IMR-90 (cell line): Measurements from ENCODE around the gene SRC.

Experiments used
- BHLHE40 ChIP-seq: fragments of 150-350 bp; IDR thresholded peaks from 2 replicates; pipeline ENCODE4 v1.6.1; 2016; ENCODE audit warnings: mild to moderate bottlenecking, low read depth, low read length
- CEBPB ChIP-seq: IDR thresholded peaks from 2 replicates; pipeline ENCODE4 v1.6.1; 2012; ENCODE audit warnings: low read depth, low read length, improper control_type of control experiment
- ELK1 ChIP-seq: fragments of 150-350 bp; IDR thresholded peaks from 2 replicates; pipeline ENCODE4 v1.6.1; 2016; ENCODE audit warnings: low read depth, mild to moderate bottlenecking, low read length, moderate library complexity, borderline replicate concordance
- MXI1 ChIP-seq: IDR thresholded peaks from 2 replicates; pipeline ENCODE4 v1.6.1; 2012; ENCODE audit warnings: low read depth, mild to moderate bottlenecking, low read length, moderate library complexity, borderline replicate concordance
- NFE2L2 ChIP-seq: fragments of 150-350 bp; IDR thresholded peaks from 2 replicates; pipeline ENCODE4 v1.6.1; 2016; ENCODE audit warnings: low read depth, mild to moderate bottlenecking, low read length
- POLR2A ChIP-seq: IDR thresholded peaks from 2 replicates; pipeline ENCODE4 v1.6.1; 2012; ENCODE audit warnings: mild to moderate bottlenecking, low read depth, low read length
- RAD21 ChIP-seq: IDR thresholded peaks from 2 replicates; pipeline ENCODE4 v1.6.1; 2012; ENCODE audit warnings: low read length, improper control_type of control experiment
- RCOR1 ChIP-seq: IDR thresholded peaks from 2 replicates; pipeline ENCODE4 v1.6.1; 2012; ENCODE audit warnings: mild to moderate bottlenecking, low read length, improper control_type of control experiment; ENCODE audit not compliant: insufficient replicate concordance
- RFX5 ChIP-seq: IDR thresholded peaks from 2 replicates; pipeline ENCODE4 v1.8.0; 2012; ENCODE audit warnings: low read depth, mild to moderate bottlenecking, low read length, moderate library complexity
- SMC3 ChIP-seq: fragments of 150-350 bp; IDR thresholded peaks from 2 replicates; pipeline ENCODE4 v1.6.1; 2016; ENCODE audit warnings: low read depth, mild to moderate bottlenecking, antibody characterized with exemption, low read length, moderate library complexity
- TF ChIP-seq, protein P1 (sequence below): conservative IDR thresholded peaks from 2 replicates; pipeline ENCODE4 v1.5.1; 2012; ENCODE audit warnings: mild to moderate bottlenecking, low read depth, low read length, improper control_type of control experiment
- TF ChIP-seq, protein P2 (sequence below): fragments of 150-350 bp; IDR thresholded peaks from 2 replicates; pipeline ENCODE4 v1.6.1; 2017; ENCODE audit warnings: mild to moderate bottlenecking, antibody characterized with exemption, low read length, low read depth

- no peak for TF ChIP-seq POLR2A
- TF ChIP-seq, protein P1, sequence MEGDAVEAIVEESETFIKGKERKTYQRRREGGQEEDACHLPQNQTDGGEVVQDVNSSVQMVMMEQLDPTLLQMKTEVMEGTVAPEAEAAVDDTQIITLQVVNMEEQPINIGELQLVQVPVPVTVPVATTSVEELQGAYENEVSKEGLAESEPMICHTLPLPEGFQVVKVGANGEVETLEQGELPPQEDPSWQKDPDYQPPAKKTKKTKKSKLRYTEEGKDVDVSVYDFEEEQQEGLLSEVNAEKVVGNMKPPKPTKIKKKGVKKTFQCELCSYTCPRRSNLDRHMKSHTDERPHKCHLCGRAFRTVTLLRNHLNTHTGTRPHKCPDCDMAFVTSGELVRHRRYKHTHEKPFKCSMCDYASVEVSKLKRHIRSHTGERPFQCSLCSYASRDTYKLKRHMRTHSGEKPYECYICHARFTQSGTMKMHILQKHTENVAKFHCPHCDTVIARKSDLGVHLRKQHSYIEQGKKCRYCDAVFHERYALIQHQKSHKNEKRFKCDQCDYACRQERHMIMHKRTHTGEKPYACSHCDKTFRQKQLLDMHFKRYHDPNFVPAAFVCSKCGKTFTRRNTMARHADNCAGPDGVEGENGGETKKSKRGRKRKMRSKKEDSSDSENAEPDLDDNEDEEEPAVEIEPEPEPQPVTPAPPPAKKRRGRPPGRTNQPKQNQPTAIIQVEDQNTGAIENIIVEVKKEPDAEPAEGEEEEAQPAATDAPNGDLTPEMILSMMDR, result no peak
- no peak for TF ChIP-seq NFE2L2
- no peak for TF ChIP-seq RAD21
- TF ChIP-seq MXI1, result no peak
- no peak for TF ChIP-seq CEBPB
- no peak for TF ChIP-seq ELK1
- TF ChIP-seq, protein P2, sequence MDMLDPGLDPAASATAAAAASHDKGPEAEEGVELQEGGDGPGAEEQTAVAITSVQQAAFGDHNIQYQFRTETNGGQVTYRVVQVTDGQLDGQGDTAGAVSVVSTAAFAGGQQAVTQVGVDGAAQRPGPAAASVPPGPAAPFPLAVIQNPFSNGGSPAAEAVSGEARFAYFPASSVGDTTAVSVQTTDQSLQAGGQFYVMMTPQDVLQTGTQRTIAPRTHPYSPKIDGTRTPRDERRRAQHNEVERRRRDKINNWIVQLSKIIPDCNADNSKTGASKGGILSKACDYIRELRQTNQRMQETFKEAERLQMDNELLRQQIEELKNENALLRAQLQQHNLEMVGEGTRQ, result no peak
- TF ChIP-seq BHLHE40, result no peak
- no peak for TF ChIP-seq SMC3
- no peak for TF ChIP-seq RCOR1
- no peak for TF ChIP-seq RFX5
Observed at GRCh38 chr20:37426106-37426505, 80.2 kb downstream of the SRC start.
